ENCODE measurements around the gene COL1A1. TPM values are rescaled to one million over a fixed set of nuclear protein-coding genes. Genes with fewer than 3 reads are reported as not detected.

Gene COL1A1
- total RNA-seq, 6 donors from 2014 or later: 15.4 to 555 (median 117) TPM

GRCh38 chr17:50141745-50142110, 59.7 kb downstream of the COL1A1 start:
- H3K9me3 ChIP-seq: no peaks in the 10 kb centered on the region
- DNase-seq (no peak), ATAC-seq (ENCODE audit: low FRiP score in 2 of 2) (no peak)
- peaks cover 51 to 74% (median 58%) of the 10 kb centered on the region in 4 donors for H3K4me1 ChIP-seq
- no peaks in the 10 kb centered on the region for H3K27me3 ChIP-seq
- H3K4me3 ChIP-seq: no peak overlapping the region
- 53 to 54% methylated on average over 8 of the region's 8 CpGs for WGBS, 2 donors
- peaks cover 23 to 86% (median 76%) of the 10 kb centered on the region in 4 donors for H3K36me3 ChIP-seq
- peak overlapping the region in 3 of 4 donors; percentile 28 to 79 (median 62) for H3K27ac ChIP-seq
- TF ChIP-seq POLR2A (IDR thresholded peaks at IDR 0.05) (no peak), EP300 (IDR thresholded peaks at IDR 0.05) (no peak), POLR2AphosphoS5 (IDR thresholded peaks at IDR 0.05) (no peak), CTCF (IDR thresholded peaks at IDR 0.05) (no peak)

GRCh38 chr17:50141026-50141744, 60.2 kb downstream of the COL1A1 start:
- Histone ChIP-seq H3K36me3 (peaks cover 23 to 91% (median 81%) of the 10 kb centered on the region in 4 donors), H3K4me1 (peaks cover 46 to 69% (median 52%) of the 10 kb centered on the region in 4 donors), H3K4me3 (no peak overlapping the region), H3K27ac (peak overlapping the region in 3 of 4 donors; percentile 62 to 79 (median 73)), H3K27me3 (no peaks in the 10 kb centered on the region), H3K9me3 (no peaks in the 10 kb centered on the region)
- no peak for ATAC-seq (ENCODE audit: low FRiP score in 2 of 2)
- DNase-seq: no peak
- TF ChIP-seq POLR2AphosphoS5 (IDR thresholded peaks at IDR 0.05): no peak
- TF ChIP-seq CTCF (IDR thresholded peaks at IDR 0.05): no peak
- TF ChIP-seq POLR2A (IDR thresholded peaks at IDR 0.05): no peak
- no peak for TF ChIP-seq EP300 (IDR thresholded peaks at IDR 0.05)
- 81 to 83% methylated on average over 14 to 16 of the region's 16 CpGs for WGBS, 2 donors

GRCh38 chr17:50139950-50140885, 61.2 kb downstream of the COL1A1 start:
- Histone ChIP-seq H3K4me3 (peak overlapping the region in 1 of 4 donors; percentile 12), H3K27ac (peak overlapping the region in 3 of 4 donors; percentile 62 to 79 (median 73)), H3K36me3 (peaks cover 25 to 98% (median 89%) of the 10 kb centered on the region in 4 donors), H3K27me3 (no peaks in the 10 kb centered on the region), H3K4me1 (peaks cover 36 to 59% (median 43%) of the 10 kb centered on the region in 4 donors), H3K9me3 (no peaks in the 10 kb centered on the region)
- DNase-seq: peak; percentile 87 to 88
- ATAC-seq (ENCODE audit: low FRiP score in 2 of 2): peak; percentile 84 to 93
- 21 to 25% methylated on average over 19 of the region's 19 CpGs for WGBS, 2 donors
- no peak for TF ChIP-seq POLR2A (IDR thresholded peaks at IDR 0.05)
- TF ChIP-seq POLR2AphosphoS5 (IDR thresholded peaks at IDR 0.05): peak; percentile 18 to 48
- peak; percentile 91 to 96 (median 95) for TF ChIP-seq CTCF (IDR thresholded peaks at IDR 0.05)
- peak in 1 of 4 donors; percentile 43 for TF ChIP-seq EP300 (IDR thresholded peaks at IDR 0.05)

GRCh38 chr17:50139185-50139783, 62.1 kb downstream of the COL1A1 start:
- ATAC-seq (ENCODE audit: low FRiP score in 2 of 2) (no peak), DNase-seq (no peak)
- H3K9me3 ChIP-seq: no peaks in the 10 kb centered on the region
- TF ChIP-seq POLR2A (IDR thresholded peaks at IDR 0.05) (no peak), POLR2AphosphoS5 (IDR thresholded peaks at IDR 0.05) (no peak), CTCF (IDR thresholded peaks at IDR 0.05) (no peak), EP300 (IDR thresholded peaks at IDR 0.05) (no peak)
- H3K4me3 ChIP-seq: no peak overlapping the region
- no peaks in the 10 kb centered on the region for H3K27me3 ChIP-seq
- H3K4me1 ChIP-seq: peaks cover 36 to 50% (median 39%) of the 10 kb centered on the region in 4 donors
- peaks cover 22 to 98% (median 89%) of the 10 kb centered on the region in 4 donors for H3K36me3 ChIP-seq
- H3K27ac ChIP-seq: peak overlapping the region in 3 of 4 donors; percentile 18 to 79 (median 62)
- WGBS, 2 donors: 80 to 85% methylated on average over 13 to 15 of the region's 15 CpGs
